NCI-H1105 treated with DMSO at 0.1 percent for 48 hours (cell line): ENCODE data around the gene KRT79.
"Not testable (repeated sequence)": the region's sequence is repeated elsewhere in the genome, so short reads cannot be mapped to it uniquely, and the experiment has no call there.

ENCODE experiments used
- DNase-seq: peaks from one replicate; lab custom pipeline; 2025; lab: John Stamatoyannopoulos, UW

KRT79 gene

DNA sequence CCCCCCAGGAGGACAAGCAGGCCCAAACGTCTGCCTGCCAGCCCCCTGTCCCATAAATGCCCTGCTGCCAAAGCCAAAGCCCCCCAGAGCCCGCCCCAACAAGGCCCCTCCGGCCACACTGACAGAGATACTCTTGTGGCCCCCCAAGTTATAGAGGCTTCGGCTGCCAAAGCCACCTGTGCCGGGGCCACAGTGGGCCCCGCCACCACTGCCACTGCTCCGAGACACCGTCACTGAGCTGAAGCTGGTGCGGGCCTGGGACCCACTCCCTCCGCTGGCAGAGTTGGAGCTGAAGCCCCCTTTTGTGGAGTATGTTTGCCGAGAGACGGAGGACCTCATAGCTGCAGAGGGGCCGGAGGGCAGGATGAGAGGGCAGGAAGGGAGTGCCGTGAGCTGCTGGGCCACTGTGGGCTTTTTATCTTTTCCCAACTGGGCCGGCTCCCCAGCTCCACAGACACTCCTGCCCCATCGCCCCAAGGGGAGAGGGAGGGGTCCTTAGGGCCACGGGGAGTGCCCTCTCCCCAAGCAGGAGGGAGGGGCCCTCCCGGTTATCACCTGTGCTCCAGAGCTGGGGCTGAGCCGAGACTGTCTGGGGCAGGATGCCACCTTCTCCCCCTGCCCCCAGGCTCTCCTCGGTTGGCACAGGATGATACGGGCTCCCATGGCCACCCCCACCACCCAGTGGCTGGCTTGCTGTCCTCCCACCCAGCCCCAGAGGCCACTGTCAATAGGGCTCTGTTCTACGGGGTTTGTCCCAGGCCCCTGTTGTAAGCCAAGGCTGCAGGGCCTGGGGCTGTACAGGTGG, at the start of gene KRT79:
Gene KRT79, minus strand, starts transcription at position 390 of the 805 bp plus-strand sequence. Its CDS starts 51 bp downstream, at position 339.
- DNase-seq: no peak

DNA sequence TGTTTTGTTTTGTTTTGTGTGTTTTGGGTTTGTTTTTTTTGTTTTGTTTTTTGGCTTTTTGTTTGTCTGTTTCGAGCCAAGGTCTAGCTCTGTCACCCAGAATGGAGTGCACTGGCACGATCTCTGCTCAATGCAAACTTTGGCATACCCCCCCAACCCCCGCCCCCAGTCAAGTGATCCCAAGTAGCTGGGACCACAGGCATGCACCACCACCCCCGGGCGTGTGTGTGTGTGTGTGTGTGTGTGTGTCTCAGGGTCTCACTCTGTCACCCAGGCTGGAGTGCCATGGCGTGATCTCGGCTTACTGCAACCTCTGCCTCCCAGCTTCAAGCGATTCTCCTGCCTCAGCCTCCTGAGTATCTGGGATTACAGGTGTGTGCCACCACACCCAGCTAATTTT, 46.4 kb upstream of the KRT79 start:
- not testable (repeated sequence) for DNase-seq

DNA sequence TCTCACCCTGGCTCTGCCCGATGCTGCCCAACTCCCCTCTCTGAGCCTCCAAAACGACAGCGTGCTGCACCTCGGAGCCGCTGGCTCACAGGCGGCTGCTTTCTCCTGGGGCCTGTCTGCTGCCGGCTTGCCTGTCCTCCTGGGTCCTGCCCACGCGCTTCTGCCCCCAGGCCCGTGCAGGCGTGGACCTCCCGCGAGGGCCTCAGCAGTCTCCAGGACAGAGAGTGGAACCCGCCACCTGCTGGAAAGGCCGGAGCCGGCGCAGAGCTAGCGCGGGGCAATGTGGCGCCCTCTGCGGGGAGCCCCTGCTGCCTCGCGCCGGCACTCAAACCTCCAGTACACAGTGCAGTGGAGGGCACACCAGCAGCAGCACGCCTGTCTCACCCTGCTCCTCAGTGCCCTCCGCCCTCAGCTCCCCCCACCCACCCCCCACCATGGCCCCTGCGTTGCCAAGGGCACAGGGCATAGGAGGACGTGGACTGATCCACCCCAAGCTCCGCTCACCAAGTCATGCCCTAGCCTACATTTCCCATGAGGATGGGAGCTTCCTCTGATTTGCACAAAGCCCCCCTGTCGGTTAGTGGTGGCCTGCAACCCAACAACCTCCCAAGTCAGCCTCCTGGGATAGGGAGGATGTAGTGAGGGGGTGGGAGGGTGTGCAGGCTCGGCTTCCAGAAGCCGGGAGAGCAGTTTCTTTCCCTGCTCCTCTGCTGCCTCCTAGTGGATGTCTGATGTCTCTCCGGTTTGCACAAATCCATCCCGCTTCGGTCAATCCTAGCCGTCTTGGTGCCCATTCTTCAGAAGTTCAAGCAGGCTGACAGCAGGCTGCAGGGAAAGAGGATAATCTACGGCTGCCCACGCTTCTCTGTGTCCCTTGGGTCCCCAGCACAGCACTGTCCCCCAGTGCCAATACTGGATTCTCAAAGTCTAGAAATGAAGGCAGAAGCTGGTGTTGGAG, 45.6 kb upstream of the KRT79 start:
- peak; percentile 46 for DNase-seq

DNA sequence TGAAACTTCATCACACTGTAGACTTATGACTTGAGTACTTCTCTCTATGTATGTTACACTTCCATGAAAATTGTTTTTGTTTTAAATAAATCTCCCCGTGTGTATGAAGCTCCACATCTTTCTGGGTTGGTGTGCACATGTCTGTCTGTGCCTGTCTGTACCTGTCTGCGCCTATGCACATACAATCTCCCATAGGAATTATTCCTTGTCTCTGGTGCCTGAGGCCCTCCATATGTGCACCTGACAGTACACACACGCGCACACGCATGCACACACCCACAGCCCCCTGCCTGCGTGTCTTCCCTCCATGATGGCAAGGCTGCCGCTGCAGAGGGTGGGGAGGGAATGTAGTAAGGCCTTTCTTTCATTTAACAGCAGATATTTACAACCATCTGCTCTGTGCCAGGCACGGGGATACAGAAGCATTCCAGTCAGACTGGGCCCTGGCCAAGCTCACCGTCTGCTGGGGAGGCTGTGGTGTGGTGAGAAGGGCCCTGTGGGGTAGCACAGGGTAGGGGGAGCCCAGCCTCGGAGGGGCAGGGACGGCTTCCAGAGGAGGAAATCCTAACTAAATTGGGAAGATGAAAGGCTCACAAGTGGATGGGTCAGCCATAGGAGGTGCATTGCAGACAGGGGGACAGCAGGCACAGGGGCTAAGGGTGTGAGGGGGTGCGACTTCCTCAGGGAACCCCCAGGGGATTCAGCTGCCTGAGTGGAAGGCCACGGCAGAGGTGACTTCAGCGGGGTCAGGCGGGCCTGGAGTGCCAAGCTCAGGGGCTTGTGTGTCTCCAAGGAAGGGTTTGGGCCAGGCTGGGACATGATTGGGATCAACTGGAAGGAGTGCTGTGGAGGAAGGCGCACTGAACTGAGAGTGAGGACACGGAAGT, 44.6 kb upstream of the KRT79 start:
- DNase-seq: no peak

DNA sequence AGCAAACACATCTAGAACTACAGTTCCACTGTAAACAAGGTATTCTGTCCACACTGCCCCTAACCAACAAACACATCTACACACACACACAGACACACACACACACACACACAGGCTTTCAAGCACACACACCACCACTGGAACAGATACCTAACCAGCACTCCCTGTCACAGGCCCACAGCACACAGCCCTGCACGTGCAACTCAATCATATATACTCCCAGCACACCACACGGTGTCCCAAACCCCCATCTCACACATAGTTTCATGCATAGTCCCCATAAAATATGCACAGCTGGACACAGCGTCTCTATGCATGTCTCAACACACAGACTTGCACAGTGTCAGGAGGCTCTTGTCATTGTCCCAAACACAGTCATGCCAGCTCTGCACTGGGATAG, 43.1 kb upstream of the KRT79 start:
- no peak for DNase-seq

DNA sequence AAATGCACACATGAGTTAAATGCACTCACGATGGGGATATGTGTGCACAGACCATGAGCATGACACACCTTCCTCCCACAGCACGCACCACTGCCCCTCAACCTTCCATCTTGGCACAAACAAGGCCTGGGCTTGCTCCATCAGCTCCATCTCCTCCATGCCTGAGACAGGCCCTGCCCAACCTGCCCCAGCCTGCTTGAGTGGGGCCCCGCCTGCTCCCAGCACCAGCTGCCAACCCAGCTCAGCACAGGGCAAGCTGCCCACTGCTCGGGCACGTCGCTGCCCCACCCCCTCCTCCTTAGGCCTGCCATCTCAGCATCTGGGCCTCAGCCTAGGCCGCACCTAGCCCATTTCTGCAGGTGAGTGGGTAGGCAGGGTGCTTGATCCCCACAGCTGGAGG, 42.3 kb upstream of the KRT79 start:
- DNase-seq: peak; percentile 49

DNA sequence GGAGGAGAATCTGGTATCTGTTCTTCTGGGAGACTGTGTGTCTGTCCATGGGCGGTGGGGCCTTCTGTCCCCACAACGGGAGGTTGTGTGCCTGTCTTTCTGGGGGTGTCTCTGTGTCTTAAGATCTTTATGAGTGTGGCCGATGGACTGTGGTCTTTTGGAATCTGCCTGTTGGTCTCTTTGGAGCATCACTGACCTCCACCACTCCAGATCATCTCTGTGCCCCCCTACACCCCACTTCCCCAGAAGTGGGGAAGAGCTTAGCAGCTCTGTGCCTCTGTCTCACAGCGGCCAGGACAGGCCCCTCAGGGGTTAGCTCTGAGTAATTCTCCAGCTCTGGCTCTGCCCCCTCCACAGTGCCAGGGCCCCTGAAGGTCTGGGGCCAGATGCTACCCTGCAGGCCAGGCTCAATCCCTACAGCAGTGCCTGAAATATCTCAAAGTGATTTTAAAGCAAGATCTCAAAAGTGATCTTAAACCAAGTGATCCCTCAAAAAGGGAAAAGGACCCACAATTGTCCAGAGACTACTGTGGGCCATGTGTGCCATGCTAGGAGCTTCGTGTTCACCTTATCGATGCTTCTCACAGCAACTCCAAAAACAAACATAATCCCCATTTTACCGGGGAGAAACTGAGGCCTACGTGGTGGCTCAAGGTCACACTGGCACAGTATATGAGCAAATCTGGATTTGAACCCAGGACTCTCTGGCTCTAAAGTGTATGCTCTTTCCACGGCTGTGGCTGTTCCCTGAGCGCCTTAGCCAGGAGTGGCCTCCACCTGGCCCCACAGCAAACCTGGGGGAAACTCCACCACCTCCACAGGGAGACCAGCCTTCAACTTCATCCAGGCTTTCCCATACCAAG, 40.7 kb upstream of the KRT79 start:
- no peak for DNase-seq

DNA sequence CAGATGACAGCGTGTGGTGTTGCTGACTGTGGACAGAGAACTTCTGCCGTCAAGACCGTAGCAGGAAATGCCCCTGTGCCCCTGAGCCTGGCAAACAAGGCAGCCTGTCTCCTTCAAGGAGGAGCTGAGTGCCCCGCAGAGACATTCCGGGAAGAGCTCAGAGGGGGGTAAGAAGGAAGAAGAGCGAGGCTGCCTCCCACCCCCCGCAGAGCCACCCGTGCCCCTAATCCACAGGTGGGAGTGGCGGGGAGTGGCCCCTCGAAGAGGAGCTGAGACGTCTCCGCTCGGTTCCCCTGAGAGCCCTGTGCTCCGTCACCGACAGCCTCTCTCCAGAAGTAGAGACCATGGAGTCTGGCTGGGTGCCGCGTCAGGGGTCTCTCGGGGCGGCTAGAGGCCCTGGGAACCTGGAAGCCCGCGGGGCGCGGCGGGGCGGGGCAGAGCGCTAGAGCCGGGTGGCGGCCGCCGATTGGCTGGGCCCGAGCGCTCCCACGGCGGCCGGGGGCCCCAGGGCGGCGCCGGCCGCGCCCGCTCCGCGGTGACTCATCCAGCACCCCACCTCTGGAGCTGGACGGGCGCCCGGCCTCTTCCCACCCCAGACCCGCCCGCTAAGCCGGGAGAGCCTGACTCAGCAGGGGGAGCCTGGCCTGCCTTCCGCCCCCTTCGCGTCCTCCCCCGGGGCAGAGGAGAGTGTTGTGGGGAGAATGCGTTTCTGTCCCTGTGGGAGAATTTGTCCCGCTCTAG, 39.9 kb upstream of the KRT79 start:
- DNase-seq: peak; percentile 16

DNA sequence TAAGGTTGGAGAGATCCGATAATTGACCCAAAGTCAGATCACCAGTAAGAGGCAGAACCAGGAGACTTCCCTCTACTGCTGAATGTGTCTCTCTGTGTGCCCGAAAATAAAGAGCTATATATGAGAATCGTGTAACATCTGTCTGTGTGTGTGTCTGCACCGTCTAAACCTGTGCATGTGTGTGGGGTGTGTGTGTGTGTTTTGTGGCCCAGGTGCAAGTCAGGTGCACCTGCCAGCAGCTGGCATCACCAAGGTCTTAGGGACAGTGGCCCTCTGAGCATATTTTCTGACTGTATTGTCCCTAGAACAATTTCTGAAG, 39.4 kb upstream of the KRT79 start:
- no peak for DNase-seq

DNA sequence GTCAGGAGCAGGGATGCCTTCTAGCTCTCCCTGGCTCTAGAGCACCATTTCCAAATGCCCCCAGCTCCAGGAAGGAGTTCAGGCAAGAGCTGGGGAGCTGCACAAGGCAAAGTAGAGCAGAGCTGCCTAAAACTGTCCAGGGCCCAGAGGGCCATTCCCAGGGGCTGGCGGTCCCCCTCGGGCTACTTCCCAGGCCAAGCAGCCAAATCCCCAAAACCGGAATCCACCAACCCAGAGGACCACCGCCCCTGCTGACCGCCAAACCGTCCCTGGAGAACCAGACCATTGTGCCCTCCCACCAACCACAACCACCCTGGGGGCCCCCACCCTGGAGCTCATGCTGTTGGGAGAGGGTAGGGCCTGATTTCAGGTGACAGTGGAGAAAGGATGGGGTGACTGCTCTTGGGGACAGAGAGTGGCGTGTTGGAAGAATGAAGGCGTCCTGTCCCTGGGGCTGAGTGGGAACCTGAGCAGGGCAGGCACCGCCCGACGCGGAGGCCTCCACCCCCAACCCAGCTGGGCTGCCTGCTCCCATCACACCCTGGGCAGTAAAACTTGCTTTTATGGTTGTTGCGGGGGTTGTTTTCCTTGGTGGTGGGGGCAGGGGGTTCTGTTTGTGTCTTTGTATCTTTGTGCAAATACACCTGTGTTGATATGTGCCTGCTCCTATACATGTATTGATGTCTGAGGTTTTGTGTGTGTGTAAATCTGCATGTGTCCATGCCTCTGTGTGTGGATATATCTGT, 38.7 kb upstream of the KRT79 start:
- DNase-seq: no peak

DNA sequence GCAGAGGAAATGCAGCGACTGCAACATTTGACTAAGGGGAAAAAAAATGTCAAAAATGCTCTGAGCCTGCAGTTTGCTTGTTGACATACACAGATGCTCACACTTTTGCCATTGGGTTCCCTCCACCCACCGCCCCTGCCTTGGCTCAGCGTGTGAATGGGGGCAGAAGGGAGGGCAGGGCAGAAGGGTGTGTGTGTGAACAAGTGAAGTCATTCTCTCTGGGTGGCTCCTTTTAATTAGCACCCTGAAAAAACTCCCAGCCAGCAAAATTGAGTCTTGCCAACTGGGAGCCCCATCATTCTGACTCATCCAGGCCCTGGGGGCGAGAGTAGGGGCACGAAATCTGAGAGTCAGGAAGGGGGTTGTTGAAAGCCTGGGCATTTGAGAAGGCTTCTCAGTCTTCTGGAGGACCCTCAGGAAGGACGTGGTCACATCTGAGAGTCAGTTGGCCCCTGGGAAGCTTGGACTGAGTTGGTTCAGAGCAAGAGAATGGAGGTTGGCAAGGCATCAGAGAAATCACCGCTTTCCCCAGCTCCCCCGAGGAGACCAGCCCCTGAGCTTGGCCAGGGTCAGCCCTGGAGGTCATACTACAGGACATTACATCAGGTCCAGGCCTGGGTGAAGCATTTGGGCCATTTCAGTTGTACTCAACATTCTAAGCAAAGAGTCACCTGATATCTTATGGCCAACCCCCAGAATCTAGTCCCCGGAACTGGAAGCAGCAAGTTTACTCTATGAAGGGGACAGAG, 37.4 kb upstream of the KRT79 start:
- DNase-seq: no peak

DNA sequence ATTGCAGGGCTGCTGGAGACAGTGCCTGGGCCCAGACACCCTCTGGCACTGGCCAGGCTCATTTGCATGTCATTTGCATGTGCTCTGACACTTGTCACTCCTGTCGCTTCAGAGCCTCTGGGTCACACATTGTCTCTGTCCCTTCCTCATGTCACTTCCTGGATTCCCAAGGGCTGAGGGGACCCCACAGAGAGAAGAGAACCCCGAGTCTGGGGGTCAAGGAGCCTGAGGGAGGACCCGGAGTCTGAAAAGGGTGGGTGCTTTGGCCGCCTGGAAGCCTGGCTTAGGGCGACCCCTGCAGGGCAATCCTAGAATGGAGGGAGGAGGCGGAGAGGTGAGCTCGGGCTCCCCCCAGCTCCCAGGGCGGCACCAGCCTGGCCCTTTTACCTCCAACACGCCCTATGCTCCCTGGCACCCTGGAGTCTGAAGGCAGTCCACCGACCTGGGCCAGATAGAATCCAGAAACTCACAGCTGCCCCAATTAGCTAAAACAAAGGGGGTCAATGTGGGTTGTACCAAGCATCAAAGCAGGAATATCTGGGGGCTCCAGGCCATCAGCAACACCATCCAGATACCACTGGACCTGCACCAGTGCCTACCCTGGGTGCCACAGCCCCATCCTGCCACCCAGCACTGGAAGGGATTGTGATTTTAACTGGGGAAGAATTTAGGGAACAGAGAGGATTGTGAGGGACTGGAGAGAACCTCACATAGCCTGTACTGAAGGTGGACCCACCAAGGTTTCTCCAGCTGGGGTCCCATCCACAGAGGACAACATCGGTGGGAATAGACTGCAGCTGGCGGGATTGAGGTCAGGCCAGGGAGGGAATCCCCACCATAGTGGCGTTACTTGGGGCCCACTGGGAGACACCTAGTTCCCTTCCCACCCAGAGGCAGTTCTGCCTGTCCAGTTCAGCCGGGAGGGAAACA, 36.5 kb upstream of the KRT79 start:
- no peak for DNase-seq

DNA sequence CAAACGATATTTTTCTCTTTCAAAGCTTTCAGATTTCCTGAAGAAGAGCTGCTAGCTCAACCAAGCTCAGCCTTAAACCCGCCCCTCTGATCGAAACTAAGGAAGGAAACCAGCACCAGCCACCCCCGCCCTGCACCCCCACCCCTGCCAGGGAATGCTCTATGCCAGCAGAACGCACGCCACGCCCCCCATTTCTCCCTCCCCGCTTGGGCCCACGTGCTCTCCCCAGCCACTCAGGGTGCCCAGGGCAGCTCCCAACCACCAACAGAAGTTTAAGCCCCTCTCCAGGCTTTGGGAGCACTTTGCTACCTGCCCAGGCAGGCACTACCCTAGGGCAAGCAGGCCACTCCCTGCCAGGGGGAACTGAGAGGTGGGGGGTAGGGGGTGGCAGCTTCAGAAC, 33.5 kb upstream of the KRT79 start:
- no peak for DNase-seq

DNA sequence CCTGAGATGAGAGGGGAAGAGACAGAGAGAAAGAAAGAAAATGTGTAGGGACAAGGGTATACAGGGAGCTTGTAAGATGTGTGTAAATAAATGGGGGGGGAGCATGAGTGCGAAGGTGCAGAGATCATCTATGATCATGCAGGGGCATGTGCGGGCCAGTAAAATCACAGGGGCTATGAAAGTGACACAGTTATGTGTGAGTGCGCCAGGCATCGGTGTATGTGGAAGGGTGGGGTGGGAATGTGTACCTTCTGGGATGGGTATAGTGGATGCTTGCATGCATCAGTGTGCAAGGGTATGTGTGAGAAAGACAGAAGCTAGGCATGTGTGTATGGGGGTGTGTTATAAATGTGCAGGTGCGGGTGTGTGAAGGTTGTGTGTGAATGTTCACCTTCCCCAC, 33.0 kb upstream of the KRT79 start:
- no peak for DNase-seq

DNA sequence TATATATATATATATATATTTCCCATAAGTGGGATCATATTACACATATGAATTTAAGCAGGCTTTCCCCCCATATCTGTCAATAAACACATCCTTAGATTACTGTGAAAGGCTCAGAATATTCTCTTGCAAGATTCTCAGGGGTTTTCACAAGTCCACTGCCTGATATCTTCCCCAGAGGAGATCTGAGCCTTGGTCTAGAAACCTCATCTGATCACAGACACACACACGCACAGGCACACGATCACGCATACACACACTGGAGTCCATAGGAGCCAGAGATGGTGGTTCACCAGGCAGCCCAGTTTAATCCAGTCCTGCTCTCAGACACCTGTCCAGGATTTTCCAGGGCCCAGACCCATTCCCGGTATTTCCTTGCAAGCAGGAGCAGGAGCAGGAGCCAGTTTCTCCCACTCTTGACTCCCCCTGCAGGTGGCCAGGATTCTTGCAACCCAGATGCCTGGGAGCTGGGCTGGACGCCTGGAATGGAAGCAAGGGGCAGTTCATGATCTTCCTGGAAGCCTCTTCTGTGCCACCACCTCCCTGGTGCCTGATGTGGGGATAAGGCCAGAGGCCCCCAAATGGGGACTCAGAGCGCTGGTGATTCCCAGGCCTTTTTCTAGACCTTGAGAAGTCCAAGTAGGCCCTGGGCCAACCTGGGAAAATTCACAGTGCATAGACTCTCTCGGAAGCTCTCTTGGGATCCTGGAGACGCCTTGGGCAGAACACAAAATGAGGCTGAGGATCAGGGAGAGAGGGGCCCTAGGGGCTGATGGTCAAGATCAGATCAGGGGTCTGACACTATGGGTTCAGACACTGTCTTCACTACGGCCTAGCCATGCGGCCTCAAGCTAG, 31.2 kb upstream of the KRT79 start:
- peak; percentile 38 for DNase-seq

DNA sequence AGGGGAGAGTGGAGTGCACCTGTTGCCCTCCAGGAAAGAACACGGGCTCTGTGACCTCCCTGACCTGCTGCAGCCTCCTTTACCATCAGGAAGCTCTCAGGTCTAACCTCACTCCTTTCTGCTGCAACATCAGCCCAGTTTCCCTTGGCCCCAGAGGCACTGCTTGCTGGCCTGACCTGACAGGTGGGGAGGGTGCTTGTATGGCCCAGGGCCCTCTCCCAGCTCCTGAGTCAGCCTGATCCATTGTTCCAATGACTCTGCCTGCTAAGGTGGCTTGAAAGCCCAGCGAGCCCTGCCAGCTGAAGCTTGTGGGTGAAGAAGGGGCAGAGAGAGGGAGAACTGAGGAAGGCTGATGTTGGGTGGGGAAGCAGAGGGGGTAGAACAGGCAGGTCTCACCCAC, 27.9 kb upstream of the KRT79 start:
- no peak for DNase-seq

DNA sequence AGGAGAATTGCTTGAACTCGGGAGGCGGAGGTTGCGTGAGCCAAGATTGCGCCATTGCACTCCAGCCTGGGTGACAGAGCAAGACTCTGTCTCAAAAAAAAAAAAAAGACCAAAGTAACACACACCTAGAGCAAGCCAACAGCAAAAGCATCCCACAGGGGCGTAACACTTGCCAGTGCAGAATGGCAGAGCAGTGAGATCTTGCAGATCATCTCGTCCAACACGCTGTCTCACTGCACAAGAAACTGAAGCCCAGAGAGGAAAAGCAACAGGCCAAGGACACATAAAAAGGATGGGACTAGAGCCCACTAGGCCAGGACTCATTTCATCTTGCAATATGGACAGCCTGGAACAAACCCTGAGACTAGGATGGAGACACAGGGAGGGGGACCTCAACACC, 27.4 kb upstream of the KRT79 start:
- DNase-seq: no peak
